Suprapubic skin (tissue), 4 donors: ENCODE results near the gene PDHX.

ENCODE experiments used
- EP300 ChIP-seq: sonication (generic); formaldehyde crosslinking; IDR thresholded peaks from one replicate; pipeline ENCODE4 v1.6.1; 2017; ENCODE audit warnings: antibody characterized with exemption
- POLR2A ChIP-seq, 2 donors: fragments of 450-650 bp; IDR thresholded peaks; one replicate each; pipeline ENCODE4 v1.6.1; 2017; ENCODE audit warnings: antibody characterized with exemption in 2 of 2, mild to moderate bottlenecking in 2 of 2, moderate library complexity in 2 of 2
- POLR2AphosphoS5 ChIP-seq, 3 donors: sonication (generic); formaldehyde crosslinking; IDR thresholded peaks; one replicate each; pipeline ENCODE4 v1.6.1; 2017; ENCODE audit warnings: antibody characterized with exemption in 3 of 3
- TF ChIP-seq, protein P1 (sequence below), 2 donors: fragments of 200-600 bp in 1 of 2; fragments of 450-650 bp in 1 of 2; sonication (generic) in 1 of 2; IDR thresholded peaks; one replicate each; pipeline ENCODE4 v1.5.1; 2016 to 2019; ENCODE audit warnings: antibody characterized with exemption in 2 of 2, mild to moderate bottlenecking in 1 of 2, moderate library complexity in 1 of 2

DNA sequence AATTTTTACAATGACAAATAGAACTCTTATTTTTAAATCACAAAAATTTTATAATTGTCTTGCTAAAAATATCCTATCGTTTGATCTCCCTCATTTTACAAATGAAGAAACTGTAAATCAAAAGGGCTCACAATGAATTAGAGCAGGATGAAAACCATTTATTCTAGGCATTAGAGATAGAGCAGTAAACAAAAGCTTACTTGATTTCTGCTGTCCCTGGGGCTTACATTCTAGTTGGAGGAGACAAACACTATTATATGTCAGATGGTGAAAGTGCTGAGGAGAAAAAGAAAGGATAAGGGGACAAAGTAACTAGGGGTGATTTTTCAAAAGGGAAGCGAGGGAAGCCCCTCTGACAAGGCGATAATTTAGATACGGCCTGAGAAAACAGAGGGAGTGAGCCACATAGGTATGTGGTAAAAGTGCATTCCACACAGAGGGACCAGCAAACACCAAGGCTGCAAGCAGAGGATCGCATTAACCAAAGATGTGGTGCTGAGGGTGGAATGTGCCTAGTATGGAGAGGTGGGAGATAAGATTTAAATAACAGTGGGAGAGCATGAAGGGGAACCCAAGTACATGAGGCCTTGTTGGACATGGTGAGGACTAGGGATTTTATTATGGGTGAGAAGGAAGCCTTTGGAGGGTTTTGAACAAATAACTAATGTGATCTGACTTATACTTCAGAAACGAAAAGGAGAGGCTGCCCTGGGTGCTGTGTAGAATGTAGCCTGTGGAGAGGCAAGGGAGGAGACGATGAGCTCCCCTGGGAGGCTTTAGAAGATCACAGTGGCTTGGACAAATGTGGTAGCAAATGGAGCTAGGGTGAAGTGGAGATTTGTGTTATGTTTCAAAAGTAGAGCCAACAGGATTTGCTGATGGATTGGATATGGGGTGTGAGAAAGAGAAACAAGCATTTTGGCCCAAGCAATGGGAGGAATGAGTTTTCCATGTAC, 62.1 kb downstream of the PDHX start:
- TF ChIP-seq, protein P1, sequence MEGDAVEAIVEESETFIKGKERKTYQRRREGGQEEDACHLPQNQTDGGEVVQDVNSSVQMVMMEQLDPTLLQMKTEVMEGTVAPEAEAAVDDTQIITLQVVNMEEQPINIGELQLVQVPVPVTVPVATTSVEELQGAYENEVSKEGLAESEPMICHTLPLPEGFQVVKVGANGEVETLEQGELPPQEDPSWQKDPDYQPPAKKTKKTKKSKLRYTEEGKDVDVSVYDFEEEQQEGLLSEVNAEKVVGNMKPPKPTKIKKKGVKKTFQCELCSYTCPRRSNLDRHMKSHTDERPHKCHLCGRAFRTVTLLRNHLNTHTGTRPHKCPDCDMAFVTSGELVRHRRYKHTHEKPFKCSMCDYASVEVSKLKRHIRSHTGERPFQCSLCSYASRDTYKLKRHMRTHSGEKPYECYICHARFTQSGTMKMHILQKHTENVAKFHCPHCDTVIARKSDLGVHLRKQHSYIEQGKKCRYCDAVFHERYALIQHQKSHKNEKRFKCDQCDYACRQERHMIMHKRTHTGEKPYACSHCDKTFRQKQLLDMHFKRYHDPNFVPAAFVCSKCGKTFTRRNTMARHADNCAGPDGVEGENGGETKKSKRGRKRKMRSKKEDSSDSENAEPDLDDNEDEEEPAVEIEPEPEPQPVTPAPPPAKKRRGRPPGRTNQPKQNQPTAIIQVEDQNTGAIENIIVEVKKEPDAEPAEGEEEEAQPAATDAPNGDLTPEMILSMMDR (IDR thresholded peaks at IDR 0.05): no peak
- TF ChIP-seq POLR2A (IDR thresholded peaks at IDR 0.05) (no peak), POLR2AphosphoS5 (IDR thresholded peaks at IDR 0.05) (no peak), EP300 (no peak)
